Peyer's patch (tissue), 4 donors: ENCODE results near the gene SPTAN1. TPM values are rescaled to one million over a fixed set of nuclear protein-coding genes. Genes with fewer than 3 reads are reported as not detected.

ENCODE experiments used
- DNase-seq, 3 donors: peaks; one replicate each; pipeline ENCODE4 v3.0.0-alpha.2; 2017 to 2019
- H3K27ac ChIP-seq, 4 donors: fragments of 200-600 bp; sonication (generic); one replicate each; pipeline ENCODE4 v1.5.1; 2016 to 2019
- H3K27me3 ChIP-seq, 2 donors: fragments of 200-600 bp; sonication (generic); one replicate each; pipeline ENCODE4 v1.5.1; 2019
- H3K36me3 ChIP-seq, 3 donors: fragments of 200-600 bp; sonication (generic); one replicate each; pipeline ENCODE4 v1.5.1; 2016 to 2019
- H3K4me1 ChIP-seq, 4 donors: fragments of 200-600 bp; sonication (generic); one replicate each; pipeline ENCODE4 v1.5.1; 2016 to 2019
- H3K4me3 ChIP-seq, 4 donors: fragments of 200-600 bp; sonication (generic); 1 replicate in 3 of 4; 2 replicates in 1 of 4; pipeline ENCODE4 v1.5.1; 2016 to 2019; ENCODE audit warnings: mild to moderate bottlenecking in 1 of 4
- H3K9me3 ChIP-seq, 4 donors: fragments of 200-600 bp; sonication (generic); one replicate each; pipeline ENCODE4 v1.5.1; 2016 to 2019; ENCODE audit warnings: mild to moderate bottlenecking in 1 of 4
- POLR2A ChIP-seq, 2 donors: fragments of 450-650 bp; IDR thresholded peaks; one replicate each; pipeline ENCODE4 v1.5.1; 2017; ENCODE audit warnings: antibody characterized with exemption in 2 of 2, mild to moderate bottlenecking in 2 of 2, moderate library complexity in 2 of 2
- total RNA-seq, 4 donors: library from RNA; depleted of rRNA; stranded (reverse); fragments of >200 nt; gene quantifications; one replicate each; pipeline ENCODE4 v1.1.0, GENCODE V29; 2016
- TF ChIP-seq, protein P1 (sequence below), 6 experiments: fragments of 450-650 bp in 4 of 6; fragments of 200-600 bp in 2 of 6; sonication (generic) in 1 of 6; IDR thresholded peaks; one replicate each; pipeline ENCODE4 v1.5.1; 2017 to 2019; ENCODE audit warnings: antibody characterized with exemption in 6 of 6, mild to moderate bottlenecking in 3 of 6, moderate library complexity in 1 of 6

The SPTAN1 gene
- total RNA-seq, 4 donors from 2014 or later: 251 to 586 (median 269) TPM

- H3K27me3 ChIP-seq: no peaks in the 10 kb centered on the region
- TF ChIP-seq POLR2A (IDR thresholded peaks at IDR 0.05): no peak
- TF ChIP-seq, protein P1, sequence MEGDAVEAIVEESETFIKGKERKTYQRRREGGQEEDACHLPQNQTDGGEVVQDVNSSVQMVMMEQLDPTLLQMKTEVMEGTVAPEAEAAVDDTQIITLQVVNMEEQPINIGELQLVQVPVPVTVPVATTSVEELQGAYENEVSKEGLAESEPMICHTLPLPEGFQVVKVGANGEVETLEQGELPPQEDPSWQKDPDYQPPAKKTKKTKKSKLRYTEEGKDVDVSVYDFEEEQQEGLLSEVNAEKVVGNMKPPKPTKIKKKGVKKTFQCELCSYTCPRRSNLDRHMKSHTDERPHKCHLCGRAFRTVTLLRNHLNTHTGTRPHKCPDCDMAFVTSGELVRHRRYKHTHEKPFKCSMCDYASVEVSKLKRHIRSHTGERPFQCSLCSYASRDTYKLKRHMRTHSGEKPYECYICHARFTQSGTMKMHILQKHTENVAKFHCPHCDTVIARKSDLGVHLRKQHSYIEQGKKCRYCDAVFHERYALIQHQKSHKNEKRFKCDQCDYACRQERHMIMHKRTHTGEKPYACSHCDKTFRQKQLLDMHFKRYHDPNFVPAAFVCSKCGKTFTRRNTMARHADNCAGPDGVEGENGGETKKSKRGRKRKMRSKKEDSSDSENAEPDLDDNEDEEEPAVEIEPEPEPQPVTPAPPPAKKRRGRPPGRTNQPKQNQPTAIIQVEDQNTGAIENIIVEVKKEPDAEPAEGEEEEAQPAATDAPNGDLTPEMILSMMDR (IDR thresholded peaks at IDR 0.05): no peak
- no peak overlapping the region for H3K4me3 ChIP-seq
- no peak for DNase-seq
- H3K4me1 ChIP-seq: no peaks in the 10 kb centered on the region
- H3K36me3 ChIP-seq: peaks cover 0 to 99% (median 0%) of the 10 kb centered on the region in 3 donors
- H3K27ac ChIP-seq: no peak overlapping the region
- no peaks in the 10 kb centered on the region for H3K9me3 ChIP-seq
These were observed 65.6 kb downstream of the SPTAN1 start for GRCh38 chr9:128617943-128618342.

DNA sequence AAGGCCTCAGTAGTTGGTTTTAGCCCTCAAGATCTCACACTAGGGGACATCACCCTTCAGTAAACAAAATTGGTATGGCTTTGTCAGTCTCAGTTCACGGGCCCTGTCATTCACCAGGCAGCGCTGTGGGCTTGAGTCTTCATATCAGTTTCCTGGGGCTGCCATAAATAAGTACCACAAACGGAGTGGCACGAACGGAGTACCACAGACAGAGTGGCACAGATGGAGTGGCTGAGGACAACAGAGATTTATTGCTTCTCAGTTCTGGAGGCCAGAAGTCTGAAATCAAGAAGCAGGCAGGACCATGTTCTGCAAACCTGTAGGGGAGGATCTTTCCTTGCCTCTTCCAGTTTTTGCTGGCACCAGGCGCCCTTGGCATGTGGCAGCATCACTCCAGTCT, 66.7 kb downstream of the SPTAN1 start:
- H3K27me3 ChIP-seq: no peaks in the 10 kb centered on the region
- no peak for DNase-seq
- H3K9me3 ChIP-seq: no peaks in the 10 kb centered on the region
- peaks cover 0 to 97% (median 0%) of the 10 kb centered on the region in 3 donors for H3K36me3 ChIP-seq
- no peak for TF ChIP-seq POLR2A (IDR thresholded peaks at IDR 0.05)
- TF ChIP-seq, protein P1 (IDR thresholded peaks at IDR 0.05): no peak
- H3K4me1 ChIP-seq: no peaks in the 10 kb centered on the region
- H3K4me3 ChIP-seq: no peak overlapping the region
- no peak overlapping the region for H3K27ac ChIP-seq

DNA sequence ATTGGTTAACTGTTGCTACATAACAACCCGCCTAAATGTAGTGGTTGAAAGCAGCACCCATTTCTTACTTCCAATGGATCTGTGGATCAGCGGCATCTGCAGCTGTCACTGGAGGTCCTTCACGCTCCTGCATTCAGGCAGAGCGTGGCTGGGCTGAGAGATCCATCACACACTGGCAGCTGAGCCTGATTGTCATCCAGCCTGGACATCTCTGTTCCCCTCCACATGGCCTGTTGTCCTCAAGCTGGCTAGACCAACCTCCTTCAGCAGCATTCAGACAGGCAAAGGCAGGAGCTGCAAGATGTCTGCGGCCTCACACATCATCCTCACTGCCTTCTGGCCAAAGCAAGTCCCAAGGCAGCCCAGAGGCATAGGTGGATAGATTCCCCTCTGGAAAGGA, 67.4 kb downstream of the SPTAN1 start:
- H3K4me3 ChIP-seq: no peak overlapping the region
- TF ChIP-seq POLR2A (IDR thresholded peaks at IDR 0.05): no peak
- TF ChIP-seq, protein P1 (IDR thresholded peaks at IDR 0.05): no peak
- H3K36me3 ChIP-seq: peaks cover 0 to 97% (median 0%) of the 10 kb centered on the region in 3 donors
- no peaks in the 10 kb centered on the region for H3K9me3 ChIP-seq
- no peak overlapping the region for H3K27ac ChIP-seq
- H3K4me1 ChIP-seq: no peaks in the 10 kb centered on the region
- H3K27me3 ChIP-seq: no peaks in the 10 kb centered on the region
- no peak for DNase-seq

DNA sequence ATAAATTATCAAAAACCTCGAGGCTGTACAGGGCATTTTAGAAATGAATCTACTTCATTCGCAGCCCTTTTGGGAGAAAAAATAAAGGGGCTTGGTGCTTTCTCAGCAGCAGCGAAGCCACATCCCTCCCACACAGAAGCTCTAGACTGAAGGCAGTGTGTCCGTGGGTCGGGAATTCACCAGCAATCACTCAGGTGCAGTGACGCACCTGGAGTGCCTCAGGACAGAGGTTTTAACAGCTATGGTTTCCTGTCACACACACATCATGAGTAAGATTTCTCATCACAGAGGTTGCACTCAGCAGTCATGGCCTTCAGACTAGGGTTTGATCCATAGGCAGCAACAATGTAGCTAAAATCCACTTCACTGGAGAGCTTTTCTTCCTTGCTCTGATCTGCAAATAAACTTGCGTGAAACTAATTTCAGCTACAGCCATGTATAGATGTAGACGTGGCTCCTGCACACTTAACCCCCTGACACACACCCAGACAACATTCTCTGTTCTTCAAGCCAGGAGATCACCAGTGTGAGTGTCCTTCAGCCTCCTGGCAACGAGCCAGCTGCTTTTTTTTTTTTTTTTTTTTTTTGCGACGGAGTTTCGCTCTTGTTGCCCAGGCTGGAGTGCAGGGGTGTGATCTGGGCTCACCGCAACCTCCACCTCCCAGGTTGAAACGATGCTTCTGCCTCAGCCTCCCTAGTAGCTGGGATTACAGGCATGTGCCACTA, 69.5 kb downstream of the SPTAN1 start:
- H3K9me3 ChIP-seq: no peaks in the 10 kb centered on the region
- no peaks in the 10 kb centered on the region for H3K27me3 ChIP-seq
- no peak overlapping the region for H3K4me3 ChIP-seq
- TF ChIP-seq, protein P1 (IDR thresholded peaks at IDR 0.05): no peak
- TF ChIP-seq POLR2A (IDR thresholded peaks at IDR 0.05): no peak
- peaks cover 0 to 97% (median 0%) of the 10 kb centered on the region in 3 donors for H3K36me3 ChIP-seq
- DNase-seq: no peak
- H3K27ac ChIP-seq: no peak overlapping the region
- peaks cover 0 to 8% (median 0%) of the 10 kb centered on the region in 4 donors for H3K4me1 ChIP-seq

DNA sequence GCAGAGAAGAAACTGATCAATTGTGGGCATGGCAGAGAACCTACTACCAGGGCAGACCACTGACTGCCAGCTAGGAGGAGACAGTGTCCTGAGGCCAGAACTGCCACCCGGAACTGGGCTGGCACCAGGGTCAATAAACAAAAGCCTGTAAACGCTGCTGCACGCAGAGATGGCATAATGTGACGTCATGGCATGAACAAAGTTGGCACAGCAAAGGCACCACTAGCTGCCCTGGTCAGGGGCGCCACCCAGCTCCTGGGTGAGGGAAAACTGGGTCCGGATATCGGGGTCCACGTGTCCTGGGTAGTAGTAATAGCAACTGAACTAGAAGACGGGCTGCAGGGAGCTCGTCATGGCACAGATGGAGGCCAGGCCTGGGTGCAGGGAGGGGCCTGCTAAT, 72.2 kb downstream of the SPTAN1 start:
- Histone ChIP-seq H3K4me1 (peaks cover 0 to 8% (median 0%) of the 10 kb centered on the region in 4 donors), H3K36me3 (peaks cover 0 to 97% (median 0%) of the 10 kb centered on the region in 3 donors), H3K27ac (no peak overlapping the region), H3K27me3 (no peaks in the 10 kb centered on the region), H3K4me3 (no peak overlapping the region), H3K9me3 (no peaks in the 10 kb centered on the region)
- TF ChIP-seq POLR2A (IDR thresholded peaks at IDR 0.05): no peak
- TF ChIP-seq, protein P1 (IDR thresholded peaks at IDR 0.05): no peak
- DNase-seq: no peak
